Measurements from ENCODE around the gene TRIM23.
"Not testable (repeated sequence)": the region's sequence is repeated elsewhere in the genome, so short reads cannot be mapped to it uniquely, and the experiment has no call there.

TRIM23 gene

GRCh38 chr5:65624025-65624570 lies at the start of gene TRIM23:
Gene TRIM23, minus strand, starts transcription at chr5:65624333. Its CDS starts 59 bp downstream, at chr5:65624274.
- DNase-seq: peak; percentile 97

GRCh38 chr5:65672796-65673195 lies 48.7 kb upstream of the TRIM23 start:
- DNase-seq: no peak

- no peak for DNase-seq
Measured at GRCh38 chr5:65668696-65669095, 44.6 kb upstream of the TRIM23 start.

GRCh38 chr5:65663804-65664521 lies 39.8 kb upstream of the TRIM23 start:
- DNase-seq: peak; percentile 26

GRCh38 chr5:65654713-65655112 lies 30.6 kb upstream of the TRIM23 start:
- no peak for DNase-seq

GRCh38 chr5:65651144-65651543 lies 27.0 kb upstream of the TRIM23 start:
- DNase-seq: no peak

- no peak for DNase-seq
Measured at GRCh38 chr5:65647941-65648340, 23.8 kb upstream of the TRIM23 start.

- no peak for DNase-seq
Measured at GRCh38 chr5:65646938-65647337, 22.8 kb upstream of the TRIM23 start.

- DNase-seq: no peak
Measured at GRCh38 chr5:65640240-65640639, 16.1 kb upstream of the TRIM23 start.

GRCh38 chr5:65630981-65631380 lies 6.8 kb upstream of the TRIM23 start:
- no peak for DNase-seq

- DNase-seq: peak; percentile 9
Measured at GRCh38 chr5:65625743-65626142, 1.6 kb upstream of the TRIM23 start.

GRCh38 chr5:65624571-65625555 lies 730 bp upstream of the TRIM23 start, which contains the start of the genes SHLD3 and TRAPPC13:
Gene SHLD3, plus strand, starts transcription at chr5:65625027. Its CDS starts 4,561 bp downstream, at chr5:65629588.
Gene TRAPPC13, plus strand, starts transcription at chr5:65625027. Its CDS starts 34 bp downstream, at chr5:65625061.
- DNase-seq: peak; percentile 96

GRCh38 chr5:65623482-65623881 lies 651 bp downstream of the TRIM23 start:
- peak; percentile 30 for DNase-seq

GRCh38 chr5:65621961-65622360 lies 2.2 kb downstream of the TRIM23 start:
- not testable (repeated sequence) for DNase-seq

GRCh38 chr5:65620021-65620420 lies 4.1 kb downstream of the TRIM23 start:
- DNase-seq: no peak

- no peak for DNase-seq
Measured at GRCh38 chr5:65612298-65612907, 11.7 kb downstream of the TRIM23 start.

- DNase-seq: peak; percentile 23
Measured at GRCh38 chr5:65611524-65611923, 12.6 kb downstream of the TRIM23 start.

- not testable (repeated sequence) for DNase-seq
Measured at GRCh38 chr5:65601761-65602160, 22.4 kb downstream of the TRIM23 start.

GRCh38 chr5:65588694-65589093 lies 35.4 kb downstream of the TRIM23 start:
- DNase-seq: no peak

- no peak for DNase-seq
Measured at GRCh38 chr5:65577141-65577540, 47.0 kb downstream of the TRIM23 start.

GRCh38 chr5:65570598-65571226 lies 53.4 kb downstream of the TRIM23 start:
- no peak for DNase-seq

- no peak for DNase-seq
Measured at GRCh38 chr5:65566505-65566904, 57.6 kb downstream of the TRIM23 start.
